ENCODE results near the gene OTUD3. TPM values are rescaled to one million over a fixed set of nuclear protein-coding genes. Genes with fewer than 3 reads are reported as not detected.

OTUD3 gene
- total RNA-seq, 1 donor from 2014 or later, result 11.5 TPM

DNA sequence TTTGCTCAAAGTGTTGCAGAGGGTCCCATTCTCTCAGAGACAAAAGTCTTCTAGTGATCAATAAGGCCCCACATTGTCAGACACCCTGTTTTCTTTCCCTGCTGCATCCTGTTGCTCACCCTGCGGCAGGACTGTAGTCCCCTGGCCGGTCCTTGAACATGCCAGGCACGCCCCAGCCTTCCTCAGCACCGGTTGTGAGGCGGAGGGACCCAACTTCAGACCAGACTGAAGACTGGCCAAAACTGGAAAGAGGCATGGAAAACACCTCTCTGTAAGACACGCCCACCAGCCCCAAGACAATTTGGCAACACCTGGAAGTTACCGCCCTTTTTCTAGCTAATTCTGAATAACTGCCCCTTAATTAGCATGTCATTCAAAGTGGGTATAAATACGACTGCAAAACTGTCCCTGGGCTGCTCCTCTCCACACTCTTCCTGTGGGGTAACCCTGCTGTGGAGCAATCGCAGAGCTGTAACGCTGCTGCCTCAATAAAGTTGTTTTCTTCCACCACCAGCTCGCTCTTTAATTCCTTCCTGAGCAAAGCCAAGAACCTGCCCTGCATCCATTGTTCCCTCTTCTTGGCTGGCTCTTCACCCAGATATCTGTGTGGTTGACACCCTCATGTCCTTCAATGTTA, 73.5 kb downstream of the OTUD3 start:
- ATAC-seq, result no peak

DNA sequence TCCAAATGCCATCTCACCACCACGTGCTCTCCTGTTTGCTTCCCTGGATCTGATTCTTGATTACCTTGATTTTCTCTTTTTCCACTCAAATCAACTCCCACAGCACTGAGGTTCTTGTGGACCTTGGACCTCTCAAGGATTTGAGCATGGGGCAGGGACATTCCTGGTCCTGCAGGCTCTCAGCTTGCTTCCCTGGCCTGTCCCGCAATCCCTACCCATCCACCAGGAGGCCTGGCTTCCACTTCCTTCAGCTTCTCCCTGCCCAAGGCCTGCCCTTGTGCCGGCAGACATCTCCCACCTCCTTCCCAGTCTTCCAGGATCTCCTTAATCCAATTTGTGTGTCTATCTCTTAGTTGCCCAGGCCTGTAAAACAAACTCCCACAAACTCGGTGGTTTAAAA, 75.6 kb downstream of the OTUD3 start:
- Histone ChIP-seq H3K9me3 (no peaks in the 10 kb centered on the region), H3K27me3 (ENCODE audit: low read depth) (peaks cover 26% of the 10 kb centered on the region), H3K4me1 (no peaks in the 10 kb centered on the region), H3K4me3 (no peak overlapping the region), H3K27ac (no peak overlapping the region), H3K36me3 (no peaks in the 10 kb centered on the region)
- DNase-seq (no peak), ATAC-seq (no peak)
- intact Hi-C loops (cut with DNase I), result no loop called here
- TF ChIP-seq, protein P1, sequence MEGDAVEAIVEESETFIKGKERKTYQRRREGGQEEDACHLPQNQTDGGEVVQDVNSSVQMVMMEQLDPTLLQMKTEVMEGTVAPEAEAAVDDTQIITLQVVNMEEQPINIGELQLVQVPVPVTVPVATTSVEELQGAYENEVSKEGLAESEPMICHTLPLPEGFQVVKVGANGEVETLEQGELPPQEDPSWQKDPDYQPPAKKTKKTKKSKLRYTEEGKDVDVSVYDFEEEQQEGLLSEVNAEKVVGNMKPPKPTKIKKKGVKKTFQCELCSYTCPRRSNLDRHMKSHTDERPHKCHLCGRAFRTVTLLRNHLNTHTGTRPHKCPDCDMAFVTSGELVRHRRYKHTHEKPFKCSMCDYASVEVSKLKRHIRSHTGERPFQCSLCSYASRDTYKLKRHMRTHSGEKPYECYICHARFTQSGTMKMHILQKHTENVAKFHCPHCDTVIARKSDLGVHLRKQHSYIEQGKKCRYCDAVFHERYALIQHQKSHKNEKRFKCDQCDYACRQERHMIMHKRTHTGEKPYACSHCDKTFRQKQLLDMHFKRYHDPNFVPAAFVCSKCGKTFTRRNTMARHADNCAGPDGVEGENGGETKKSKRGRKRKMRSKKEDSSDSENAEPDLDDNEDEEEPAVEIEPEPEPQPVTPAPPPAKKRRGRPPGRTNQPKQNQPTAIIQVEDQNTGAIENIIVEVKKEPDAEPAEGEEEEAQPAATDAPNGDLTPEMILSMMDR (IDR thresholded peaks at IDR 0.05), result no peak

More for the DNA sequence above, 73.5 kb downstream of the OTUD3 start:
- DNase-seq, result no peak
- TF ChIP-seq, protein P1 (IDR thresholded peaks at IDR 0.05), result no peak
- intact Hi-C loops (cut with DNase I), result no loop called here
- H3K27ac ChIP-seq, result no peak overlapping the region
- no peaks in the 10 kb centered on the region for H3K4me1 ChIP-seq
- no peaks in the 10 kb centered on the region for H3K9me3 ChIP-seq
- no peak overlapping the region for H3K4me3 ChIP-seq
- peaks cover 21% of the 10 kb centered on the region for H3K27me3 ChIP-seq (ENCODE audit: low read depth)
- no peaks in the 10 kb centered on the region for H3K36me3 ChIP-seq

DNA sequence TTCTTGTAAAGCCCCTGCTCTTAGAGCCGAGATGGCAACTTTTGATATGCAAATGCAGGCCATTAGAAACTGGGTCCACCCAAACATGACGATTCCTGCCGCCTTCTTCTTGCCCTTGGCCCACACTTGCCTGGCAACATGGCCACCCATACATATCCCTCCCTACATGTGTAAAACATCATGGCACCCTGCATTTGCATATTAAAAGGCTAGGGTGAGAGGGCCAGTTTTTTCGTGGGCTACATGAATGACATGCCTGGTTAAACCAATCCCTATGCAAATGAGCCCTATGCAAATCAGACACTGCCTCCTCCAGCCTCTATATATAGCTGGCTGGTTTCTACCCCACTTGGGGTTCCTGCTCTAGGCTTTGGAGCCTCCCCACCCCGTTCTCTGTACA, 78.4 kb downstream of the OTUD3 start:
- TF ChIP-seq, protein P1 (IDR thresholded peaks at IDR 0.05), result no peak
- Histone ChIP-seq H3K36me3 (no peaks in the 10 kb centered on the region), H3K27ac (no peak overlapping the region), H3K27me3 (ENCODE audit: low read depth) (peaks cover 23% of the 10 kb centered on the region), H3K4me3 (no peak overlapping the region), H3K9me3 (no peaks in the 10 kb centered on the region), H3K4me1 (no peaks in the 10 kb centered on the region)
- no peak for ATAC-seq
- intact Hi-C loops (cut with DNase I), result no loop called here
- no peak for DNase-seq

Other genes with a start within 250 kb of the OTUD3 start
- 126 TPM for gene NBL1, start 238.1 kb upstream of the OTUD3 start, total RNA-seq
- gene HTR6, start 217.5 kb upstream of the OTUD3 start, total RNA-seq, result not detected
- gene TMCO4, start 82.5 kb upstream of the OTUD3 start, total RNA-seq, result 26.3 TPM
- gene RNF186, start 67.1 kb upstream of the OTUD3 start, total RNA-seq, result not detected
- not detected for gene PLA2G2E, start 41.2 kb downstream of the OTUD3 start, total RNA-seq
- gene PLA2G2A, start 97.2 kb downstream of the OTUD3 start, total RNA-seq, result 181 TPM
- gene PLA2G5, start 187.8 kb downstream of the OTUD3 start, total RNA-seq, result 7.4 TPM
- gene PLA2G2D, start 237.1 kb downstream of the OTUD3 start, total RNA-seq, result 0.27 TPM